HG02610 (cell line): Measurements from ENCODE around the gene ABHD6.
"Not testable (repeated sequence)": the region's sequence is repeated elsewhere in the genome, so short reads cannot be mapped to it uniquely, and the experiment has no call there.

Experiments used
- ATAC-seq: cut with Tn5 transposase; IDR thresholded peaks from one replicate; pipeline ENCODE4 v1.9.1; 2021; ENCODE audit warnings: mild to moderate bottlenecking, moderate library complexity; ENCODE audit not compliant: unreplicated experiment

The ABHD6 gene, protein sequence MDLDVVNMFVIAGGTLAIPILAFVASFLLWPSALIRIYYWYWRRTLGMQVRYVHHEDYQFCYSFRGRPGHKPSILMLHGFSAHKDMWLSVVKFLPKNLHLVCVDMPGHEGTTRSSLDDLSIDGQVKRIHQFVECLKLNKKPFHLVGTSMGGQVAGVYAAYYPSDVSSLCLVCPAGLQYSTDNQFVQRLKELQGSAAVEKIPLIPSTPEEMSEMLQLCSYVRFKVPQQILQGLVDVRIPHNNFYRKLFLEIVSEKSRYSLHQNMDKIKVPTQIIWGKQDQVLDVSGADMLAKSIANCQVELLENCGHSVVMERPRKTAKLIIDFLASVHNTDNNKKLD

DNA sequence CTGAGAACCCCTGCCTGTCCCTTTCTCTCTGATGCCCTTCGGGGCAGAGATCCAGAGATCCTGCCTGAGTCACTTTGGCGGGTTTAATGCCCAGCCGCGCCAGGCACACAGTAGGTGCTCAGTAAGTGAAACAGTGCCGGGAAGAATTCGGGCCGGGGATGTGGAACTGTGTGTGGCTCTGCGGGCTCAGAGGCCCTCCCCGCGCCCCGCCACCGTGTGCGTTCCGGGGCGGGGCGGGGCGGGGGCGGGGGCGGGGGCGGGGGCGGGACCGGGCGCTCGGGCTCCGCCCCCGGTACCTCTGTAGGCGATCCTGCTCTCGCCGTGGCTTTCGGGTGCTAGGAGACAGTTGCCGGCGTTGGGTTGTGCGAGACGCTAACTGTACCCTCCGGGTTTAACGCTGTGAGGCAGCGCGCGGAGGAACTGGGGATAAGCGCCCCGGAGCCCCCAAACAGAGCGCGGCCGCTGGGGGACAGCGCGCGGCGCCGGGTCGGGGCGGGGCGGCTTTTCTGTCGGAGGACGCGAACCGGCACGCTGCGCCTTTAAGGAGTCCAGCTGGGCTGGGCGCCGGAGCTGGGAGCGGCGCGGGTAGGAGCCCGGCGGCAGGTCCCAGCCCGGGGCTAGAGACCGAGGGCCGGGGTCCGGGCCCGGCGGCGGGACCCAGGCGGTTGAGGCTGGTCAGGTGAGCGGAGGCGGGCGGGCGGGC is at the start of gene ABHD6:
ABHD6 (plus strand) TSS at position 555 of the 703 bp plus-strand sequence. CDS start 18,795 bp downstream, outside the sequence.
- ATAC-seq = peak; percentile 75

DNA sequence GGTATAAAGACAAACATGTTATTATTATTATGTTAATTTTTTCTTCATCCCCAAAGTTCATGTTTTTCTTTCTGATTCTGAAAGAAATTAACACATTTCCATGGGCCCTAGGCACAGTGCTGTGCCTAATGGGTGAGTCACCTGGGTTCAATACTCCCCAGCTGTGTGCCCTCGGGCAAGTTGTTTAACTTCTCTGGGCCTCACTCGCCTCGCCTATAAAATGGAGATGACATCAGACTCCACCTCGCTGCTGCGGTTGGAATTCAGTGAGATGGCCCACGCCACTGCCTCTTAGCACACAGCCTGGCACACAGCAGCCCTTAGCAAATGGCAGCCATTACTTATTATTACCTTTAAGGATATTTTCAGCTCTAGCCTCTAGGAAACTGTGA is 49.4 kb upstream of the ABHD6 start:
- ATAC-seq = no peak

DNA sequence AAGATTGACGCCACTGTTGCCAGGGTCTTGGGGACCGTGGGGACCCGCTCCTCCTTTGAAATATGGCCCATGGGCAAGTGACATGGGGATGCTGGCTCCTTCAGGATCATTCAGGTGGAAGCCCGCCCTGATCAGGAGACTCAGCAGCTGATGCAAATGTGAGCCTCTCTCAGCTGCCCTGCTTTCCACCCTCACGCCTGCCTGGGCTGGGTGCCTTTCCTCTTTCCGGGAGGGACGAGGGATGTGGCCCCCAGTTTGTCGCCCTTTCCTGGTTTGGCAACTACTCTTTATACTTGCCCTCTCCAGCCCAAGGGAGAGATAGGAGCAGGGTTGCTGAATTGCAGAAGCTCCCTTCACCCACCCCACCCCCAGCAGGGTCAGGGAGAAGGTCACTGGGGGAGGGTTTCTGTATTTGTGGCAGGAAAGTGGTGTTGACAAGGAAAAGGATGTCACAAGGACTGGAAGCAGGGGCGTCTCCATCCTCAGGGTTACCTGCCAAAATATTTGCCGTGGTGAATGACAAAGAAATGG is 48.6 kb upstream of the ABHD6 start:
- no peak for ATAC-seq

DNA sequence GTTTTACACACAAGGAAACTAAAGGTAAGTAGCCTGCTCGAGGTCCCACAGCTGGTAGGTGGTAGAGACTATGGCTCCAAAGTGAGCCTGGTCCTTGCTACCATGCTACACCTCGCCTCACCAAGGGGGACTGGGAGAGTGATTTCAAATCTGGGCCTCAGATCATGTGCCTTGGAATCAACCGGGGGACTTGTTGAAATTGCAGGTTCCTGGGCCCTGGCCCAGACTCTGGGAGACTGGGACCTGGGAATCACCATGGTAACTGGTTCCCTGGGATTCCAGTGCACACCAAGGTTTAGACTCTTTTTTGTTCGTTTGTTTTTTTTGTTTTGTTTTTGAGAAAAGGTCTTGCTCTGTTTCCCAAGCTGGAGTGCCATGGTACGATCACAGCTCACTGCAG is 47.9 kb upstream of the ABHD6 start:
- no peak for ATAC-seq

DNA sequence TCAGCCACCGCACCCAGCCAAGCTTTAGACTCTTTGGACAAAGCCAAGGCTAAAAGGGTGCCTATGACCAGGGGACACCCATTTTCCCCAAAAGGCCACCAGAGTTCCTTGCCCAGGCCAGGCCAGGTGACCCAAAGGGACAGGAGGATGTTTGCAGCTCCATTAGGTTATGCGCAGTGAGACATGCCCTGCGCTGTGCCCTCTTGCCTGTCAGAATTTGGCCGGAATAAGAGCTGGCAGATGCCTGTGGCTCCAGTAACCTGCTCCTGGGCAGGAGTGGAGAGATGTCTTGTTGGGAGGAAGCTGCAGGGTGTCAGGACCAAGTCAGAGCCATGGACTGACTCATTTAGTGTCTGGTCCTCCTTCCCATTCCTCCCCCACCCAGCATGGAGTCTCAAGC is 47.3 kb upstream of the ABHD6 start:
- ATAC-seq = no peak

DNA sequence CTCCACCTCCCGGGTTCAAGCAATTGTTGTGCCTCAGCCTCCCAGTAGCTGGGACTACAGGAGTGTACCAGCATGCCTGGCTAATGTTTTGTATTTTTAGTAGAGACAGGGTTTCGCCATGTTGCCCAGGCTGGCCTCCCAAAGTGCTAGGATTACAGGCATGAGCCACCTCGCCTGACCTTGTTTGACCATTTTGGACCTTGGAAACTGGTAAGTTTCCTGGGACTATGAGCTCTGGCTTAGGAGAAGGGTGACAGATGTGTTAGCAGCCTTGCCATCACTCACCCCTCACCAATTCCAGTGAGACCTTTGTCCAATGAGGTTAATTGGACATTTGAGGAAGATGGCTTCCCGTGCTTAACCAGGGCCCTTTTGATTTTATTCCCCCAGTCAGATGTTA is 46.7 kb upstream of the ABHD6 start:
- ATAC-seq = no peak

DNA sequence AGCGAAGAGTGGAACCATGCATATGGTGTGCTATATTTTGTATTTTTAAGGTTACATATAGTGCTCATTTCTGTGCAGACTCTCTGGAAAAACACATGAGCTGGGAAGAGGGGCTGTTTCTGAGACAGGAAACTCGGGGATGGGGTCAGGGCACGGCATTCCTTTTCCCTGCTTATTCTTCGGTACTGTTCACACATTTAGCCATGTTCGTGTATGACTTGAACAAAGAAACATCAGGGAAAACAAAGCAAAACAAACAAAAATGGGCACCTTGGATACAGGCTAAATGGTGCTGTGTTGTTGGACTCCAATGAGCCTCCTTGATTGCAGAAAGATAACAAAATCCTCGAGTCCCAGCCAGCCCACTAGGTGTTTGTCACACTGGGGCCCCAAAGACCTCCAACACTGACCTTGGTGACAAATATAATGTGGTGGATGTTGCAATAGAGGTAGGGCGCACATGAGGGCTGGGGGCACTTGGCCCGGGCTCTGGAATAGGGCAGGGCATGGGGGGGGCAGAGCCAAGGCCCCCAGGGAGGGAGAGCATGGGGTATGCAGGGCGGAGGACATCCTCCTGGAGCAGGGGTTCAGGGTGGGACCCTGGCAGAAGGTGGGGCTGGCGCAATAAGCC is 46.1 kb upstream of the ABHD6 start:
- no peak for ATAC-seq

DNA sequence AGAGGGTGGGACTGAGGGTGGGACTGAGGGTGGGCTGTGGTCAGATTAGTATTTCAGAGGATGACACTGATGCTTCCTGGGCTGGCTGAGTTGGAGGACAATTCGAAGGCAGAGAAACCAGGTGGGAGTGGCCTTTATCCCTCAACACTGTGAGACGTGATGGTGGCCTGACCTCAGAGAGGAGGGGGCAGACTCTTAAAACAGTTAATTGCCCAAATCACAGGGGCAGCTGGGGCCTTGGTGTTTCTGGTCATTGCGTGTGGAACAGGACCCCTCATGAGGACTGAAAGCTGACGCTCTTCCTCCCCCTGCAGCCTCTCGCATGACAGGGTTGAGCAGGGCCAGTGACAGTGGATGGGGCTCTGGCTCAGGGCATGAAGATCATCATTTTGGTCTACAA is 45.5 kb upstream of the ABHD6 start:
- no peak for ATAC-seq

DNA sequence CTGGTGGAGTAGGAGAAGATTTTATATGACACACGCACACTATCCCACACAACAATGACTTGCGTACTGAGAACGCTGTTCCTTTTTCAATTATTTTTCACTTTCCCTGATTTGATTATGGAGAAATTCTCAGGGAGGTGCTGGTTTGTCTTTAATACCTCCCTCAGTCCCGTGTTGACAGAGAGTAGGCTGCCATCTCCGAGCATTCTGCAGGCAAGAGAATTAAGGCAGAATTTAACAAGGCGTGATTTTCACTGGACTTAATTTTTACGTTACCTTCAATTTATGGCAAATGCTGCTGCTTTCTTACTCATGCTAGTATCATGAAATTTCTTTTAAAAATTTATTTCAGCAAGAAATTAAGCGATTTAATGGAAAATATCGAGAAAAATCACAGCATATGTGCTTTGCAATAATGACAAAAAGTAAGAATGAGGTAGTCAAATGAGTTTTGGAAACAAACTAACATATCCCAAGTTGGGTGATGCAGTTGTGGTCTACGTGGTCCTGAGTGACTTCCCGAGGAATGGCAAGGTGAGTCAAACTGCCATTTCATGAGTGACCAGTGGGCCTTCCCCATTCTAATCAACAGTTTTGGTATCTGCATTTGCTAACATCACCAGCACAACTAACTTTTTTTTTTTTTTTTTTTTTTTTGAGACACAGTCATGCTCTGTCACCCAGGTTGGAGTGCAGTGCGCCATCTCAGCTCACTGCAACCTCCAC is 43.7 kb upstream of the ABHD6 start:
- ATAC-seq = no peak

DNA sequence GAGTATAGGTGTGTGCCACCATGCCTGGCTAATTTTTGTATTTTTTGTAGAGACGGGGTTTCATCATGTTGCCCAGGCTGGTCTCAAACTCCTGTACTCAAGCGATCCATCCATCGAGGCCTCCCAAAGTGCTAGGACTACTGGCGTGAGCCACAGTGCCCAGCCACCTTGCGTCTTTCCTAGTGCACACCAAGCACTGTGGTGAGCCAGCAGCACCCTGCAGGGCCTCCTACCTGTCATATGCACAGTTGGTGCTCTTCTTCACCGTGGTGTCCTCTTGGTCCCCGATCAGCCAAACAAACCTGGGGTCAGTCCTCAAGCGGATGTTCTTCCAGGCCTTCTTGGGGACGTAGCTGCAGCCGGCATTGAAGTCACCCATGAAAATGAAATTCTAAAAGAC is 40.0 kb upstream of the ABHD6 start:
- no peak for ATAC-seq

DNA sequence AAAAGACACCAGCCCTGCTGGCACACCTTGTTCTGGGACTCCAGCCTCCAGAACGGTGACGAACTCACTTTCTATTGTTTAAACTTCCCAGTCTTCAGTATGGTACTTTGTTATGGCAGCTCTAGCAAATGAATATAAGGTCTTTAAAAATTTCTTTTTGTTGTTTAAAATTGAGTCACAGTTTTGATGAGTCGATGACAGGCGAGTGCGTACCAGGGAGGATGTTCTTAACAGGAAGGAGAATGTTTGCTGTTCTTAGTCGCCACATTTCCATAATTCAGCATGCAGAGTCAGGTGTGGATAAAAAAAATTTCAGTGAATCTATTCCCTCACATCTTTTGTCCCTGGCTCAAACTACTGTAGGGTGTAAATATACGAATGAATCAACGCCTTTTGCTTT is 39.2 kb upstream of the ABHD6 start:
- no peak for ATAC-seq

DNA sequence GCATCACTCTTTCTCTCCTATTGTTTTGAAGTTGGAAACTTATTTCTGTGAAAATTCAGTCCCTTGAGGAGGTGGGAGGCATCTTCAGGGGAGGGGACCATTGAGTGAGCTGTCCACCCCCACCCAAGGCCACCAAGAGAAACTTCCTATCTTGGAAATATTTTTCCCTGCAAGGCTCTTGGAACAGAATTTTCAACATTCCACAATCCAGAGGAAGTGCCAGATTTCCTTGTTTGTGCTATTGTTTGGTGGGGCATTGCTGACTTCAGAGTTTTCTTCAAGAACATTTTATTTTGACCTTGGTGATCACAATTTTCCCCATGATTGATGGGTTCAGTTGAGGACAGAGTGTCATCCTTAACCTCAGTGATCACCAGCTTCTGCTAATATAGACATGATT is 38.8 kb upstream of the ABHD6 start:
- no peak for ATAC-seq

DNA sequence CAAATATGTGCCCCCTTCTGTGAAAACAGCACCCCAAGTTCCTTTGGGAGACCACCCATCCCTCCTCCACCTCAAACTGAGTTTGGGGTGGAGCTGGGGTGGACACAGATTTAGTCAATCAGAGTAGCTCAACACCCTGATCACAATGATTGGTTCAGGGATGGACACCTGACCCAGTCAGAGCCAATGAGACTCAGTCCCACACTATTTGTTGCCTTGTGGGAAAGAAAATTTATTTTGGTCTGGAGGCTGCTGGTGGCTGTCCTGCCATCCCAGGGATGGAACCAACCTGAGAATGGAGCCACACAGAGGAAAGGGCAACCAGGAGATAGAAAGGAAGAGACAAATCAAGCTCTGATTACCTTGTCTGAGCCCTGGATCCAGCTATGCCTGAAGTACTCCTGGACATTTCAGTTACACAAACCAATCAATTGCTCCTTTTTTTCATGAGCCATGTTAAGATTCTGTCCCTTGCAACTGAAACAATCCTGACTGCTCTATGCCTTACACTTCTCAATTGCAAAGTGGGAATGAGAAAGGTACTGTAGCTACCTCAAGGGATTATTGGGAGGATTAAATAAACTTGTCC is 37.4 kb upstream of the ABHD6 start:
- ATAC-seq = no peak

DNA sequence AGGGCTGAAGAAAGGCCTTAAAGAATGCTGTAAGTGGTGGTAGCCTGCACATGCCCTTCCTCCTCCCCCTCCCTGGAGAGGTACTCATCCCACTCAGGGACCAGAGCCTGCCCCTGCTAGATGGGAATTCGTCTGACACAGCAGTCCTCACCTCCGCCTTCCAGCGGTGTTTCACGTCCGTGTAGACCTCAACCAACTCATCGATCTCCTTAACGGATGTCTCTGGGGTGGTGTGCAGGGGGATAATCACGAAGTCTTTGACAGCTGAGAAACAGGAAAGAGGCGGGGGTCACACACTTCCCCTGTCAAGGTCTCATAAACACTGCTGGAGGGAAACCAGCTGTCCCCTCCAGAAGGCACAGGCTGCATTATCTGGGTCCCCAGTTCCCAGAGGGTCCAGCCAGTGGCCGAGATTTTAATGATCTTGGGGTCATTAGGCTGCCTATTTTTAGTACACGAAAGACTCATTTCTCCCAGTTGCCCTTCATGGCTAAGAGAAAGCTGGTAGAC is 36.7 kb upstream of the ABHD6 start:
- ATAC-seq = no peak

DNA sequence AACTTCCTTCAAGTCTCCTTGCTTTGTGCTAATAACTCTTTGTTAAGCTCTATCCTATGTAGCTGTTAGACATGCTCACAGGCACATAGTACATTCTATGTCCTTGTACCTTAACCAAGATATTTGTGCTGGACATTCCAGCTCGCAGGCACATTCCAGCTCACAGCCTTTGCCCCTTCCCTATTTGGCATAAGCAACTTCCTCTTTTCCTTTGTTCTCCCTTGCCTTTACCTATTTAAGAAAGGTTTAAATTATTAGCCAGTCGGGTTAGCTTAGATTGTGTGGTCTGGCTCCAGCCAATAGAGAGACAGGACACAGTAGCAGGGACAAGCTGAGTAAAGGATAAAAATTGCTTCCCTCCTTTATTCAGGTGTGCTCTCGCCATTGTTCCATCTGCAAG is 36.1 kb upstream of the ABHD6 start:
- not testable (repeated sequence) for ATAC-seq

DNA sequence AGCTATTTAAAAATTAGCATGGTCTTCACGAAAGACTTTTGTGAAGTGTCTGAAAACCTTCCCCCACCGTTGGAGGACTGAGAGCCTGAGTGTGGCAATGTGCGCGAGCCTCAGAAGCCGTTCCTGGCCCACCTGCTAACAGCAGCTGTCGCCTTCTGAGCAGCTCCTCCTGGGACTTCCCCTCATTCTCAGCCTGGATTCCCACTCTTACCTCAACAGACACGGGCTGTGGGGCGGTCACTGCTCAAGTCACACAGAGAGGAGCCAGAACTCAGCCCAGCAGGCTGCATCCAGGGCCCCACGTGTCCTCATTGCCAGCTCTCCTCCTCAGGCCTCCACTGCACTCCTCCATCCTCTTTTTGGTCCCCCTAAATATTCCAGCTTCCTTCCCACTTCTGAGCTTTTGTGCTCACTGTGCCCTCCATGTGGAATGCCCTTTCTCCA is 34.7 kb upstream of the ABHD6 start:
- ATAC-seq = peak; percentile 86

DNA sequence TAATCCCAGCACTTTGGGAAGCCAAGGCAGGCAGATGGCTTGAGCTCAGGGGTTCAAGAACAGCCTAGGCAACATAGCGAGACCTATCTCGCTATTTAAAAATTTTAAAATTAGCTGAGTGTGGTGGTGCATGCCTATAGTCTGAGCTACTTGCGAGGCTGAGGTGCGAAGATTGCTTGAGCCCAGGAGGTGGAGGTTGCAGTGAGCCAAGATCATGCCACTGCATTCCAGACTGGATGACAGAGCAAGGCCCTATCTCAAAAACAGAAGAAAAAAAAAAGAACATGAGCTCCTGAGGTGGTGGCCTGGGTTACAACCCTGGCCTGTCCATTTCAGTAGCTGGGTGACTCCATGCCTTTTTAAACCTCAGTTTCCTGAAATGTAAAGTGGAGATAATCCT is 34.1 kb upstream of the ABHD6 start:
- no peak for ATAC-seq

DNA sequence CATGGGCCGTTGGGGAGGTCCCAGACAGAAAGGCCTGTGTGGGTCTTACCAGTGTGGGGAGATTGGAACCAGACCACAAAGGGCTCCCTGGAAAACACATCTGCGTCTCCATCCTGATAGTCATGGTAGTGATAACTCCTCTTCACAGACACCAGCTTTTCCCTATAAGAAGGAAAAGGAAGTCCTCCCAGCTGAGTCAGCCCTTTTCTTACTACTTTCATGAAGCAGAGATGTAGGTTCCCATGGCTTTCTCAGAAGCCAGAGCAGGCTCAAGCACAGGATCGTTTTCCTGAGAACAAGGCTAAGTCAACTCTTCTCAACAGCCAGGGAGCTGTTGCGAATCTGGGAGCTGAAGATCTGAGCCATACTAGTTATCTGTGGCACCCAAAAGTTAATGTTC is 32.9 kb upstream of the ABHD6 start:
- ATAC-seq = no peak

DNA sequence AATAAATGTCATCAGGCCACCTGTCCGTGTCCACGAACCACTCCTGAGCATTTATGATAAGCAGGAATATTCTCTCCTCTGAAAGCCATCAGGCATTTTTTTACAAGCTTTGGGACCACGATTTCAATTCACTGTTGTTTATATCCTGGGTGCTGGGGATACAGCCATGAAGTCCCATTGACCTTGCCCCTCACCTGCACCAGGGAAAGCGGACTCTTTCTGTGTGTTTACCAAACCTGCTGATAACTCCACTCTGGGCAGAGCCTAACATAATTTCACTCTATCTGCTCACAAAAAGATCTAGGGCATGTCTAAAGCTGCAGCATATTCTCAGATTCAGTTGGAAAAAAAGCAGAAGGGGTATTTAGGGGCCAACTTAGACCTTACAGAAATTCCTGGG is 31.6 kb upstream of the ABHD6 start:
- no peak for ATAC-seq

DNA sequence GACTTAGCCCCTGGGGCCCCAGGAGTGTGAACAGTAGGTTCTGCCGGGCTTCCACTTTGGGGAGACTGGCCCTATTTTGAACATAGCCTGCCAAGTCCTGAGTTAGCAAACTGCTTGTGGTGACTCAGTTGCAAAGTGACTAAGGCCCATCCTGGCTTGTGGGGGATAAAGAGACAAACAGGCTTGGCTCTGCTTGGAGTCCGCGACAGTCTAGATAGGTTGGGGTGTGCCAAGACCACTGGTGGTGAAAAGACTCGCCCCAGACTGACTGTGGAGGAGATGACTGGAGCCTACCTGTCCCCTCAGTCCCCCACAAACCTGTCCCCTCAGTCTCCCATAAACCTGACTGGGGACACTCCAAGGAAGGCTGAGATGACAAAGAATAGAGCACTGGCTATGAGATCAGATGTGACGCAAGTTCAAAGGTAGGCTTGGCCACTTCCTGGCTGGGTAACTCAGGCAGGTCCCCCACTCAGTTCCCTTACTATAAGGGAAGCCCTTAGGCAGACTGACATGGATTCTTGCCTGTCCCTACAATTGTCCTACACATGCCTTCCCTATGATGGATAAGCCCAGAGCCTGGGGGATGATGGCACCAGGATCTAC is 31.1 kb upstream of the ABHD6 start:
- ATAC-seq = peak; percentile 50
